NB4 (cell line): ENCODE measurements around the gene ABTB2.

ENCODE experiments used
- DNase-seq: peaks from one replicate; pipeline ENCODE4 v3.0.0; 2010; ENCODE audit warnings: low read depth
- H3K4me3 ChIP-seq: one replicate; pipeline ENCODE4 v1.5.1; 2011; ENCODE audit warnings: mild to moderate bottlenecking, low read depth, low read length, moderate library complexity
- MYC ChIP-seq: IDR thresholded peaks from 2 replicates; pipeline ENCODE4 v1.6.1; 2011; ENCODE audit warnings: low read depth, low read length
- POLR2A ChIP-seq: IDR thresholded peaks from 2 replicates; pipeline ENCODE4 v1.6.1; 2011; ENCODE audit warnings: mild to moderate bottlenecking; ENCODE audit not compliant: insufficient read length; ENCODE audit errors: extremely low read depth
- TF ChIP-seq, protein P1 (sequence below): IDR thresholded peaks from one replicate; pipeline ENCODE4 v1.5.1; 2012; ENCODE audit warnings: low read depth, low read length
- TF ChIP-seq, protein P2 (sequence below): IDR thresholded peaks from 2 replicates; pipeline ENCODE4 v1.6.1; 2011; ENCODE audit warnings: low read depth, low read length

Gene ABTB2

DNA sequence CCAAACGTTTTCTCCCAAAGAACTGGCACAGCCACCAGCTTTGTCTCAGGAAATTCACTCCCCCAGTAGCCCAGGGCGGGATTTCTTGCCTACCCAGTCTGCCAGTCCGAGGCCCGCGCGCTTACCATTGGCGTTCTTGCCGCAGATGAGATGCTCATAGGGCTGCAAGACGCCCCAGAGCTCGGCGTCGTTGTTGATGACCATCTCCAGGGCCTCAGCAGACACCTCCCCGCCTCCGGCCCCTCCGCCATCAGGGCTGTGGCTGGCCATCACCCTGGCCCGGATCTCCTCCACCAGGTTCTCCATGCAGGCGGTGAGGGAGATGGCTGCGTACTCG, 1.3 kb downstream of the ABTB2 start:
- peak; percentile 54 for DNase-seq
- TF ChIP-seq, protein P1, sequence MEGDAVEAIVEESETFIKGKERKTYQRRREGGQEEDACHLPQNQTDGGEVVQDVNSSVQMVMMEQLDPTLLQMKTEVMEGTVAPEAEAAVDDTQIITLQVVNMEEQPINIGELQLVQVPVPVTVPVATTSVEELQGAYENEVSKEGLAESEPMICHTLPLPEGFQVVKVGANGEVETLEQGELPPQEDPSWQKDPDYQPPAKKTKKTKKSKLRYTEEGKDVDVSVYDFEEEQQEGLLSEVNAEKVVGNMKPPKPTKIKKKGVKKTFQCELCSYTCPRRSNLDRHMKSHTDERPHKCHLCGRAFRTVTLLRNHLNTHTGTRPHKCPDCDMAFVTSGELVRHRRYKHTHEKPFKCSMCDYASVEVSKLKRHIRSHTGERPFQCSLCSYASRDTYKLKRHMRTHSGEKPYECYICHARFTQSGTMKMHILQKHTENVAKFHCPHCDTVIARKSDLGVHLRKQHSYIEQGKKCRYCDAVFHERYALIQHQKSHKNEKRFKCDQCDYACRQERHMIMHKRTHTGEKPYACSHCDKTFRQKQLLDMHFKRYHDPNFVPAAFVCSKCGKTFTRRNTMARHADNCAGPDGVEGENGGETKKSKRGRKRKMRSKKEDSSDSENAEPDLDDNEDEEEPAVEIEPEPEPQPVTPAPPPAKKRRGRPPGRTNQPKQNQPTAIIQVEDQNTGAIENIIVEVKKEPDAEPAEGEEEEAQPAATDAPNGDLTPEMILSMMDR: no peak
- TF ChIP-seq MYC (no peak), POLR2A (no peak)
- TF ChIP-seq, protein P2, sequence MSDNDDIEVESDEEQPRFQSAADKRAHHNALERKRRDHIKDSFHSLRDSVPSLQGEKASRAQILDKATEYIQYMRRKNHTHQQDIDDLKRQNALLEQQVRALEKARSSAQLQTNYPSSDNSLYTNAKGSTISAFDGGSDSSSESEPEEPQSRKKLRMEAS: no peak
- peak overlapping the region; percentile 71 for H3K4me3 ChIP-seq

DNA sequence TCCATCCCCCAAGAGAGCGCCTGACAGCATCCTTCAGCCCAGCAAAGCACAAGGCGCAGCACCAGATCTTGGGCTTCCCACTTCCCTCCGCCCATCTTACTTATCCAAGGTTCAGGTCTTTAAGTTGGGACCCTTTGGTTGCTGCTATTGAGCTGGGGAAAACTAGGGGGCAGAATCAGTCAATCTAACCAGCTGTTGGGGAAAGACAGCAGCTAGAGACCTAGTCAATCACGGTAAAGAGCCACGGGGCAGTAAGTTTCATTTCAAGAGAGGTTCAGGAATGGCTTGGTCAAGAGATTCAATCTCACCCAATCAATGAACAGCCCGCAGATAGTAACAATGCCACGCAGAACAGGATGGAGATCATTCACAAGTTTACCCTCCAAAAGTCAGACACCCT, 1.7 kb downstream of the ABTB2 start:
- peak overlapping the region; percentile 71 for H3K4me3 ChIP-seq
- TF ChIP-seq POLR2A (no peak), MYC (no peak)
- TF ChIP-seq, protein P1: peak; percentile 31
- TF ChIP-seq, protein P2: no peak
- DNase-seq: peak; percentile 61

DNA sequence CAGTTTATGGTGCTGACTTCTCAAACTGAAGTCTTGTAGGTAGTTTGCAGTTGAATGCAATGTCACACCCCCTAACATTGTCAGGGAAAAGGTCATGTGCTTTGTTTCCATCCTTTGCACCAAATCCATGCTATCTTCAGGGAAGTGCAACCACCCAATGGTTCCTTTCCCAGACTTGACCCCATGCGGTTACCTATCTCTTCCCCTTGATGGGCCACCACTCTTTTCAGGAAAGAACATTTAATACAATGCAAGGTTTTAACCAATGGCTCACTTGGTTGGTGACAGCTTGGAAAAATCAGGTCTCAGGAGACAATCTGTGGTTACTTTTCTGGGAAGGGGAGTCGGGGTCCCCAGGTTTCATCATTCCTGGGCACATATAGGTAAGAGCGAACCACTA, 2.1 kb downstream of the ABTB2 start:
- peak overlapping the region; percentile 71 for H3K4me3 ChIP-seq

DNA sequence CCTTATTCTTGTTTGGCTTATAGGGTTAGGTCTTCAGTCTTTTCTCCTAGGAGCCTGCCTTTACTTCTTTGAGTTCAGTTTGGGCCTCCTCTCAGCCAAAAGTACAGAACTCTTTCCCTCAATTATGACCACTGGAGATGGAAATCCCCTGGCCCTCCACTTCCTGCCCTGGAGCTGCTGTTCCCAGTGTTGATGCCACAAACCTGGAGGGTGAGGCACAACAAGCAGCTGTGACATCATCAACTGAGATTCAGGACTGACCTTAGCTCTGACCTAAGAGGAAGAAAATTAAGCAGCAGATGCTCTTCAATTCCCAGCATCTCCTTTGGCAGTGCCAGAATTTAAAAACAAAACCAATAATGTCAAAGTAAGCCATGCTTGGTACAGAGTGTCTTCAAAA, 3.0 kb downstream of the ABTB2 start:
- DNase-seq: no peak
- H3K4me3 ChIP-seq: peak overlapping the region; percentile 13
- no peak for TF ChIP-seq MYC
- TF ChIP-seq, protein P2: no peak
- TF ChIP-seq, protein P1: no peak
- TF ChIP-seq POLR2A: no peak

More for the DNA sequence above, 2.1 kb downstream of the ABTB2 start:
- TF ChIP-seq POLR2A (no peak), MYC (no peak)
- TF ChIP-seq, protein P2: no peak
- TF ChIP-seq, protein P1: no peak
- no peak for DNase-seq

DNA sequence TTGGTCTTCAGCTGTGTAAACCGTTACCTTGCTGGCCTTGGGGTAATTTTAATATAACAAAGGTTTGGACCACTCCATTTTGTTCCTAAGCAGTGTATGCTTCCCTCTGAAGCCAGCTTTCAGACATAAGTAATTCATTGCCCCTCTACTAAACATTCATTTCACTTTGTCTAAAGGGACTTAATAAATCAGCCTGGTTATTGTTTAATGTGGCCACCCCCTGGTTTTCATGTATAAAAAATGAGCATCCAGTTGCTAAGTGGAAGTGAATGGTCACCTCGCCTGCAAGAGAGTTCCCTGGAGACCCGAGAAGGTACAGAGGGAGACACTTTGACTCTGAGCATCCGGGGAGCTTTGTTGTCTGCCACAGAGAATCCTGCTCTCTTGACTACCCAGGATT, 3.9 kb downstream of the ABTB2 start:
- TF ChIP-seq, protein P2: no peak
- no peak for TF ChIP-seq POLR2A
- TF ChIP-seq, protein P1: no peak
- TF ChIP-seq MYC: no peak
- peak overlapping the region; percentile 6 for H3K4me3 ChIP-seq
- no peak for DNase-seq
